Measurements from ENCODE around the gene TMPRSS11A. TPM values are rescaled to one million over a fixed set of nuclear protein-coding genes. Genes with fewer than 3 reads are reported as not detected.

The TMPRSS11A gene
- total RNA-seq, 1 donor from 2014 or later, result not detected

DNA sequence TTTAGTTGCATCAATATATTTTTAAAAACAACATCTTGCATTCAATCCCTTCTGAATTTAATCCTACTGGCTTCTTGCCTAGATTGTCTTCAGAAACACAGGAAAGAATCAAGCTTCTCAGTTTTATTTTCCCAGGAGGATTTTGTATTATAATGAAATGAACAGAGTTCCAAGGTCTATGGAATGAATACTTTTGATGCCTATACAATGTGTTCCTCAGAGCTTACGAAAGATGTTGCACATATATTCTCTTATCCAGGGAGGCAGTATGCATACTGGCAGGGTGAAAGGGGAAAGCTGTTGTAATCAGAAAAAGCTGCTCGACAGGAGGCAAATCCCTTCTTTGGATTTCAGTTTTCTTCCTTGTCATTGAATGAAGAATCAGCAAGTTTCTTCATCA, 88.3 kb downstream of the TMPRSS11A start:
- ATAC-seq (no peak), DNase-seq (no peak)
- Histone ChIP-seq H3K27ac (no peak overlapping the region), H3K4me1 (no peaks in the 10 kb centered on the region), H3K36me3 (no peaks in the 10 kb centered on the region), H3K27me3 (ENCODE audit: low read depth) (no peaks in the 10 kb centered on the region), H3K9me3 (no peaks in the 10 kb centered on the region), H3K4me3 (no peak overlapping the region)
- TF ChIP-seq, protein P1, sequence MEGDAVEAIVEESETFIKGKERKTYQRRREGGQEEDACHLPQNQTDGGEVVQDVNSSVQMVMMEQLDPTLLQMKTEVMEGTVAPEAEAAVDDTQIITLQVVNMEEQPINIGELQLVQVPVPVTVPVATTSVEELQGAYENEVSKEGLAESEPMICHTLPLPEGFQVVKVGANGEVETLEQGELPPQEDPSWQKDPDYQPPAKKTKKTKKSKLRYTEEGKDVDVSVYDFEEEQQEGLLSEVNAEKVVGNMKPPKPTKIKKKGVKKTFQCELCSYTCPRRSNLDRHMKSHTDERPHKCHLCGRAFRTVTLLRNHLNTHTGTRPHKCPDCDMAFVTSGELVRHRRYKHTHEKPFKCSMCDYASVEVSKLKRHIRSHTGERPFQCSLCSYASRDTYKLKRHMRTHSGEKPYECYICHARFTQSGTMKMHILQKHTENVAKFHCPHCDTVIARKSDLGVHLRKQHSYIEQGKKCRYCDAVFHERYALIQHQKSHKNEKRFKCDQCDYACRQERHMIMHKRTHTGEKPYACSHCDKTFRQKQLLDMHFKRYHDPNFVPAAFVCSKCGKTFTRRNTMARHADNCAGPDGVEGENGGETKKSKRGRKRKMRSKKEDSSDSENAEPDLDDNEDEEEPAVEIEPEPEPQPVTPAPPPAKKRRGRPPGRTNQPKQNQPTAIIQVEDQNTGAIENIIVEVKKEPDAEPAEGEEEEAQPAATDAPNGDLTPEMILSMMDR (IDR thresholded peaks at IDR 0.05), result no peak
- intact Hi-C loops (cut with DNase I), result no loop called here

DNA sequence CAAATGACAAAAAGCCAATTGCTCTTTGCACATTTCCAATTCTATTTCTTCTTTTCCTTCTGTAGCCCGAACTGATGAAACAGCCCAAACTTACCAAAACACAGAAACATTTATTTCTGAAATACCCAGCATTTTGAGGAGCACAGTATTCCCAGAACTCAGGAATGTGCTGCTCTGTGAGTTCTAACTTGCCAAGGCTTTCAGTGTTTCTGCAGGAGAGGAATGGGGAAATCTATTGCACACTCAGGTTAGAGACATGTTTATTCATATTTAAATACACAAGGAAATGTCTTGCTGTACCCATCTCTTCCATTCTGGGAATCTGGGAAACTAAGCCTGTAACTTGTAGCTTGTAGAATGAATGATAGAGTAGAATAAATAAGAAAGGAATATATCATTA, 90.2 kb downstream of the TMPRSS11A start:
- TF ChIP-seq, protein P1 (IDR thresholded peaks at IDR 0.05), result no peak
- H3K36me3 ChIP-seq, result no peaks in the 10 kb centered on the region
- ATAC-seq (no peak), DNase-seq (no peak)
- H3K27me3 ChIP-seq (ENCODE audit: low read depth), result no peaks in the 10 kb centered on the region
- no peaks in the 10 kb centered on the region for H3K4me1 ChIP-seq
- no peaks in the 10 kb centered on the region for H3K9me3 ChIP-seq
- intact Hi-C loops (cut with DNase I), result no loop called here
- no peak overlapping the region for H3K4me3 ChIP-seq
- no peak overlapping the region for H3K27ac ChIP-seq

DNA sequence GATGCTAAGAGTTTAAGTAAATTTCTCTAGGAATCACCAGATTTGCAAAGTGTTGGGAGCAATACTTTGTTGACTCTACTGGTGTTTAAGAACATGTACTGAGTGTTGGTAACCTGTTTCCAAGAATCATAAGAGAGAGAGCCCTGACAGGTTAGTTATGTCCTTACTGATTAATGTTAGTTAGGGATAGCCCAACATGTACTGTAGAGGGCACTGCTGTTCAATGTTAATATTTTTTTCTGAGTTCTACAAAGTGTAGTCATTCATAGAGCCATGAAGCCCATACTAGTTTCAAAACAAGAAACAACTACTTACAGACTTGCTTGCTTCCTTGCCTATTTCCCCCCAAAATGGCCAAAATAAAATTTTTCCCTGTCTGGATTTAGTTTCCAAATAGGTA, 91.4 kb downstream of the TMPRSS11A start:
- Histone ChIP-seq H3K36me3 (no peaks in the 10 kb centered on the region), H3K27me3 (ENCODE audit: low read depth) (no peaks in the 10 kb centered on the region), H3K9me3 (no peaks in the 10 kb centered on the region), H3K27ac (no peak overlapping the region), H3K4me1 (no peaks in the 10 kb centered on the region), H3K4me3 (no peak overlapping the region)
- peak; percentile 51 to 53 for ATAC-seq
- intact Hi-C loops (cut with DNase I), result no loop called here
- no peak for DNase-seq
- TF ChIP-seq, protein P1 (IDR thresholded peaks at IDR 0.05), result peak; percentile 26

DNA sequence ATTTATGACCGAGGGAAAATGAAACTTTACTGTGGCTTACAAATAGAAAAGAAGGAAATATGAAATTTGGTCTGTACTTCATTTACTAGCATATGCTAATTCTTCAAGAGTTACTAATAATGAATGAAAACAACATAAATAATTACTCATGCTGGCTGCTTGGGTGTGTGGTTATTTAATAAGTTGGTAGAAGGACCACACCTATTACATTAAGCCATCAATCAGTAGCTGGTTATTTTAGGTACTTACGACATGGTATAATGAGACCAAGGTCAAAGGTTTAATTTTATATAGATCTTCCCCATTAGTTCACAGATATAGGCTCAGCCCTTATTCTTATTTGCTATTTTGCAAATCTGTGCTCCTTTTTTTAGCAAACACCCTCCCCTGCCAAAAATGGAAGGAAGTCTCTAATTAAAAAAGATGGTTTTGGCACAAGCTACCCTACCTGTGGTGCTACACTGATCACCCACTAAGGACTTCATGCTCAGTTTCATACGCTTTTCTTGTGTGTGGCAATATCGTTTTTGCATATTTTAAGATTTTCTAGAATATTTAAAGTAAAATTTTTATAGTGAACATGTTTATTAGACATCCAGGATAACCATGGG, 93.6 kb downstream of the TMPRSS11A start:
- Histone ChIP-seq H3K27ac (no peak overlapping the region), H3K4me3 (no peak overlapping the region), H3K9me3 (no peaks in the 10 kb centered on the region), H3K4me1 (no peaks in the 10 kb centered on the region), H3K27me3 (ENCODE audit: low read depth) (no peaks in the 10 kb centered on the region), H3K36me3 (no peaks in the 10 kb centered on the region)
- ATAC-seq, result no peak
- DNase-seq, result no peak
- intact Hi-C loops (cut with DNase I), result no loop called here
- TF ChIP-seq, protein P1 (IDR thresholded peaks at IDR 0.05), result no peak

DNA sequence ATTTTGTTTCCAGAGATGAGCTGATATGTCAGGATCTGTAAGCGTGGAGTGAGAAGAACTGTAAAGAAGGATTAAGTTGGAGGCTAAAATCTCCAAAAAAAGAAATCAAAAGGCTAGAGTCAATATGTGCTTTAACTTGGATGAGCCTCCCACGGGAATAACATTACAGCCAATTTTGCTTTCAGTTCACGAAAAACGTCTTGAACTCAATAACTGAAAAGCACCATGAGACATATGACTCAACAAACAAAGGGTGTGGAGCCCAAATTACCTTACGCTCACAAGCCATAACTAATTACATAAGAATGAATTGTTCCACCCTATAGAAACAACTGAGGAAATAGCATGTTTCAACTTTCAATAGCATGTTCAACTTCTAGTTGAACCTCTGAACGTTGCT, 101.8 kb downstream of the TMPRSS11A start:
- Histone ChIP-seq H3K9me3 (no peaks in the 10 kb centered on the region), H3K4me3 (no peak overlapping the region), H3K4me1 (no peaks in the 10 kb centered on the region), H3K36me3 (no peaks in the 10 kb centered on the region), H3K27me3 (ENCODE audit: low read depth) (no peaks in the 10 kb centered on the region), H3K27ac (no peak overlapping the region)
- ATAC-seq (no peak), DNase-seq (no peak)
- intact Hi-C loops (cut with DNase I), result no loop called here
- TF ChIP-seq, protein P1 (IDR thresholded peaks at IDR 0.05), result no peak

Other genes with a start within 250 kb of the TMPRSS11A start
- not detected for gene GNRHR, start 209.1 kb downstream of the TMPRSS11A start, total RNA-seq
- gene TMPRSS11D, start 79.5 kb downstream of the TMPRSS11A start, total RNA-seq, result not detected
- gene TMPRSS11F, start 166.4 kb upstream of the TMPRSS11A start, total RNA-seq, result not detected